ENCODE data around the gene PRSS8.
A peak's percentile ranks its signal among the peaks of the same experiment; 100 is the strongest.
"Not testable (repeated sequence)": the region's sequence is repeated elsewhere in the genome, so short reads cannot be mapped to it uniquely, and the experiment has no call there.

PRSS8 gene

GRCh38 chr16:31149894-31150890, 14.7 kb upstream of the PRSS8 start, which contains the start of gene PRSS36:
TSS of gene PRSS36 (minus strand) at chr16:31150066. CDS start at chr16:31150035, 31 bp downstream.
- Mint-ChIP-seq H3K27me3 (no peaks in the 10 kb centered on the region), H3K36me3 (no peaks in the 10 kb centered on the region), H3K4me1 (no peaks in the 10 kb centered on the region)

GRCh38 chr16:31149332-31149731, 13.8 kb upstream of the PRSS8 start:
- no peaks in the 10 kb centered on the region for H3K27me3 Mint-ChIP-seq
- no peak overlapping the region for H3K4me3 Mint-ChIP-seq
- H3K36me3 Mint-ChIP-seq = no peaks in the 10 kb centered on the region
- H3K27ac Mint-ChIP-seq = no peak overlapping the region
- no peaks in the 10 kb centered on the region for H3K9me3 Mint-ChIP-seq
- H3K4me1 Mint-ChIP-seq = no peaks in the 10 kb centered on the region

More at GRCh38 chr16:31149894-31150890, 14.7 kb upstream of the PRSS8 start, which contains the start of gene PRSS36:
- no peaks in the 10 kb centered on the region for H3K9me3 Mint-ChIP-seq
- H3K27ac Mint-ChIP-seq = no peak within 1 kb of the TSS
- H3K4me3 Mint-ChIP-seq = no peak within 1 kb of the TSS

DNA sequence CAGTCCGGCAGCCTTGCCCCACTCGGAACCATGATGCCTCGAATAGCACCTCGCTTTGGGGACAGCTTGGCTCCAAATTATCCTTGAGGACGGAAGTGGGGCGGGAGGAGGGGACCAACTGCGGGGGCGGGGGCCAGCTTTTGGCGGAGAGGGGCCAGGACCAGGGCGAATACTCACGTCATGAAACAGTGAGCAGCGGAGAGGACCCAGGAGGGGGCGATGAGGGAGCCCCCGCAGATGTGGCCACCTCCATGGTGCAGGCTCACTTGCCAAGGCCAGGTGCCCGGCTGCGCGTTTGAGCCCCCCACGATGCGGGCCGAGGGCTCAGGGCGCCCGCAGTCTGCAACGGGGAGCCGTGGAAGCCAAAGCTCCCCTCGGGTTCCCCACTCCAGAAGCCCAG, 13.4 kb upstream of the PRSS8 start:
- H3K4me1 Mint-ChIP-seq = peaks cover 3% of the 10 kb centered on the region
- H3K27me3 Mint-ChIP-seq = no peaks in the 10 kb centered on the region
- no peaks in the 10 kb centered on the region for H3K9me3 Mint-ChIP-seq
- H3K36me3 Mint-ChIP-seq = no peaks in the 10 kb centered on the region
- no peak overlapping the region for H3K4me3 Mint-ChIP-seq
- no peak overlapping the region for H3K27ac Mint-ChIP-seq

- Mint-ChIP-seq H3K27ac (no peak overlapping the region), H3K27me3 (no peaks in the 10 kb centered on the region), H3K4me1 (peaks cover 8% of the 10 kb centered on the region), H3K9me3 (no peaks in the 10 kb centered on the region), H3K4me3 (no peak overlapping the region), H3K36me3 (no peaks in the 10 kb centered on the region)
Observed at GRCh38 chr16:31148281-31148728, 12.8 kb upstream of the PRSS8 start.

DNA sequence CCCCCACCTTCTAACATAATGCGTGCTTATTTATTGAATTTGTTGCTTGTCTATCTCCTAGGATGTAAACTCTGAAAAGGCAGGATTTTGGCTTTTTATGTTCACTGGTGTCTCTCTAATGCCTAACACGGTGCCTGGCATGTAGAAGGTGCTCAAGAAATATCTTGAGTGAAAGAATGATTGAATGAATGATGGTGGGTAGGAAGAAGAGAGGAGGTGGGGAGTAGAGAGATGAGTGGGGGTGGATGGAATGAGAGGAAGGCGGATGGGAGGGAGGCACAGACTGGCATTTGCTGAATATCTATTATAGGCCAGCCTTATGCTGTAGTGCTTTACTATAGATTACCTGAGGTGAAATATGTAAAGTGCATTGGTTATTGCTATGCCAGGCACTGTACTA, 12.0 kb upstream of the PRSS8 start:
- no peaks in the 10 kb centered on the region for H3K27me3 Mint-ChIP-seq
- H3K27ac Mint-ChIP-seq = no peak overlapping the region
- H3K4me1 Mint-ChIP-seq = peaks cover 8% of the 10 kb centered on the region
- H3K9me3 Mint-ChIP-seq = no peaks in the 10 kb centered on the region
- H3K36me3 Mint-ChIP-seq = no peaks in the 10 kb centered on the region
- no peak overlapping the region for H3K4me3 Mint-ChIP-seq

GRCh38 chr16:31145398-31145990, 10.0 kb upstream of the PRSS8 start:
- Mint-ChIP-seq H3K36me3 (no peaks in the 10 kb centered on the region), H3K27me3 (no peaks in the 10 kb centered on the region), H3K4me3 (no peak overlapping the region), H3K27ac (no peak overlapping the region), H3K9me3 (no peaks in the 10 kb centered on the region), H3K4me1 (peaks cover 14% of the 10 kb centered on the region)

- H3K27ac Mint-ChIP-seq, H3K9me3 Mint-ChIP-seq, H3K4me3 Mint-ChIP-seq, H3K36me3 Mint-ChIP-seq, H3K27me3 Mint-ChIP-seq: not testable (repeated sequence)
- peaks cover 14% of the 10 kb centered on the region for H3K4me1 Mint-ChIP-seq
Observed at GRCh38 chr16:31144418-31144817, 8.9 kb upstream of the PRSS8 start.

- no peaks in the 10 kb centered on the region for H3K27me3 Mint-ChIP-seq
- H3K4me1 Mint-ChIP-seq = peaks cover 14% of the 10 kb centered on the region
- H3K4me3 Mint-ChIP-seq = peak overlapping the region; percentile 49
- no peaks in the 10 kb centered on the region for H3K9me3 Mint-ChIP-seq
- H3K36me3 Mint-ChIP-seq = no peaks in the 10 kb centered on the region
- H3K27ac Mint-ChIP-seq = peak overlapping the region; percentile 59
Observed at GRCh38 chr16:31143694-31144148, 8.2 kb upstream of the PRSS8 start.

GRCh38 chr16:31143011-31143693, 7.6 kb upstream of the PRSS8 start:
- Mint-ChIP-seq H3K4me1 (peaks cover 14% of the 10 kb centered on the region), H3K4me3 (peak overlapping the region; percentile 49), H3K36me3 (no peaks in the 10 kb centered on the region), H3K27me3 (no peaks in the 10 kb centered on the region), H3K9me3 (no peaks in the 10 kb centered on the region), H3K27ac (no peak overlapping the region)

GRCh38 chr16:31142109-31143010, 6.8 kb upstream of the PRSS8 start:
- Mint-ChIP-seq H3K36me3 (no peaks in the 10 kb centered on the region), H3K27ac (peak overlapping the region; percentile 74), H3K4me1 (peaks cover 14% of the 10 kb centered on the region)

DNA sequence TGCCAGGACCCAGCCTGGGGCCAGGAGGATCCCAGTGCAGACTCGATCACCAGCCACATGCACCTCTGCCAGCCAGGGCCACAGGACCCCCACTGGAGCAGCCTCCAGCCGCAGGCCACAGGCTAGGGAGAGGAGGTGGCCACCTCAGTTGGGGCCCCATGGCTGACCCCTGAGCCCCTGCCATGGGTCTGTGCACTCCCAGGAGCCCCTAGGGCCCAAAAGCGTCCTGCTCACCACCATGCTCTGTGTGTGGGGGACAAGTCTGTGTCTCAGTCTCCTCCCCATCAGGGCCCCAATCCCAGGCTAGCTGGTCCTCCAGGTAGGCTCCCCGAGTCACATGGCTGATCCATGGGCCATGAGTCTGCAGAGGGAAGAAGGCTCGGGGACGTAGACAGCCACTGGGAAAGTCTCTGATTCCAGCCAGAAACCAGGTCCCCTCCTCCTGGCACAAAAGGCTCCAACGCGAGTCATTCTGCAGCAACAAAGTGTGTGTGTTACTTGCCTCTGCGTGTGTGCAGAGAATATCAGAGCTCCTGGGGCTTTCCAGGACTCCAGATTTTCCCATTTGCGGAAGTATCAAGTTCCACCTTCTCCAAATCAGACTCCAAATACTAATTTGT, 6.1 kb upstream of the PRSS8 start:
- peak overlapping the region; percentile 74 for H3K27ac Mint-ChIP-seq
- no peaks in the 10 kb centered on the region for H3K9me3 Mint-ChIP-seq
- H3K4me1 Mint-ChIP-seq = peaks cover 14% of the 10 kb centered on the region
- no peaks in the 10 kb centered on the region for H3K27me3 Mint-ChIP-seq
- peak overlapping the region; percentile 64 for H3K4me3 Mint-ChIP-seq
- no peaks in the 10 kb centered on the region for H3K36me3 Mint-ChIP-seq

More at GRCh38 chr16:31142109-31143010, 6.8 kb upstream of the PRSS8 start:
- Mint-ChIP-seq H3K4me3 (peak overlapping the region; percentile 64), H3K9me3 (no peaks in the 10 kb centered on the region), H3K27me3 (no peaks in the 10 kb centered on the region)

GRCh38 chr16:31141071-31141469, 5.5 kb upstream of the PRSS8 start:
- H3K4me3 Mint-ChIP-seq, H3K27me3 Mint-ChIP-seq, H3K27ac Mint-ChIP-seq, H3K9me3 Mint-ChIP-seq, H3K36me3 Mint-ChIP-seq: not testable (repeated sequence)
- H3K4me1 Mint-ChIP-seq = peaks cover 14% of the 10 kb centered on the region

- Mint-ChIP-seq H3K36me3 (no peaks in the 10 kb centered on the region), H3K27ac (no peak overlapping the region), H3K27me3 (no peaks in the 10 kb centered on the region), H3K4me1 (peaks cover 11% of the 10 kb centered on the region), H3K4me3 (no peak overlapping the region), H3K9me3 (no peaks in the 10 kb centered on the region)
Observed at GRCh38 chr16:31138621-31139578, 3.4 kb upstream of the PRSS8 start.
